Calu3 (cell line): ENCODE measurements around the gene NPHP4. TPM values are rescaled to one million over a fixed set of nuclear protein-coding genes. Genes with fewer than 3 reads are reported as not detected.

Source experiments
- BruUV-seq: library from RNA; stranded (reverse); fragments of 400-500 nt; replicated peaks from 2 replicates; lab custom pipeline; 2021; lab: Mats Ljungman, UMichigan
- CTCF ChIA-PET: fragments of 300-600 bp; sonication (Branson Sonifier 250); formaldehyde crosslinking; loops from one replicate; lab custom pipeline; 2022; ENCODE audit warnings: antibody characterized with exemption; lab: Charles Lee
- DNase-seq: peaks from one replicate; pipeline ENCODE4 v3.0.0; 2022
- H3K27ac Mint-ChIP-seq: one replicate; pipeline ENCODE4 v1.8.0; 2022; ENCODE audit warnings: mixed read lengths; ENCODE audit not compliant: unreplicated experiment
- H3K27me3 Mint-ChIP-seq: one replicate; pipeline ENCODE4 v1.8.0; 2022; ENCODE audit warnings: mixed read lengths; ENCODE audit not compliant: unreplicated experiment
- H3K36me3 Mint-ChIP-seq: one replicate; pipeline ENCODE4 v1.8.0; 2022; ENCODE audit warnings: mild to moderate bottlenecking, moderate library complexity, mixed read lengths; ENCODE audit not compliant: insufficient read depth, unreplicated experiment
- H3K4me1 Mint-ChIP-seq: one replicate; pipeline ENCODE4 v1.8.0; 2022; ENCODE audit warnings: mild to moderate bottlenecking, low read depth, mixed read lengths; ENCODE audit not compliant: unreplicated experiment
- H3K4me3 Mint-ChIP-seq: one replicate; pipeline ENCODE4 v1.8.0; 2022; ENCODE audit warnings: mild to moderate bottlenecking, low read depth, moderate library complexity, mixed read lengths; ENCODE audit not compliant: unreplicated experiment
- H3K9me3 Mint-ChIP-seq: one replicate; pipeline ENCODE4 v1.8.0; 2022; ENCODE audit warnings: low read depth, mixed read lengths; ENCODE audit not compliant: unreplicated experiment
- intact Hi-C: fragments of 100-400 bp; cut with micrococcal nuclease; formaldehyde crosslinking; loops from one replicate; pipeline ENCODE4 v1.10.0; 2022; ENCODE audit not compliant: unreplicated experiment
- total RNA-seq: library from RNA; stranded (reverse); gene quantifications from 2 replicates; pipeline ENCODE4 v1.2.3, GENCODE V29; 2022
- TF ChIP-seq, protein P1 (sequence below): fragments of 200-600 bp; IDR thresholded peaks from one replicate; pipeline ENCODE4 v1.8.0; 2022; ENCODE audit warnings: antibody characterized with exemption; ENCODE audit not compliant: unreplicated experiment

Gene NPHP4
- total RNA-seq, 1 experiment from 2014 or later: 11.1 TPM

DNA sequence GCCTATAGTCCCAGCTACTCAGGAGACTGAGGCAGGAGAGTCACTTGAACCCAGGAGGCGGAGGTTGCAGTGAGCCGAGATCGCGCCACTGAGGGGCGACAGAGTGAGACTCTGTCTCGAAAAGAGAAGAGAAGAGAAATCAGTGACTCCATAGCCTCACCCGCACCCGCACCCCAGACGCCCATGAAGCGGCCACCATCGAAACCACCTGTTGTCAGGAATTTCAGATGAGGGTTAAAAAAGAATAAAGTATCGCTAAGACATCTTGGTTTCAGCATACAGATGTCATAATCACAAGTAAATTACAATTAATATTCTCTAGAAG lies 47.4 kb downstream of the NPHP4 start:
- Mint-ChIP-seq H3K4me1 (no peaks in the 10 kb centered on the region), H3K27ac (no peak overlapping the region), H3K4me3 (no peak overlapping the region), H3K9me3 (no peaks in the 10 kb centered on the region), H3K27me3 (no peaks in the 10 kb centered on the region), H3K36me3 (peaks cover 4% of the 10 kb centered on the region)
- no peak for DNase-seq
- intact Hi-C loops: no loop called here
- BruUV-seq: no TSS peak
- CTCF ChIA-PET: no interaction called here
- TF ChIP-seq, protein P1, sequence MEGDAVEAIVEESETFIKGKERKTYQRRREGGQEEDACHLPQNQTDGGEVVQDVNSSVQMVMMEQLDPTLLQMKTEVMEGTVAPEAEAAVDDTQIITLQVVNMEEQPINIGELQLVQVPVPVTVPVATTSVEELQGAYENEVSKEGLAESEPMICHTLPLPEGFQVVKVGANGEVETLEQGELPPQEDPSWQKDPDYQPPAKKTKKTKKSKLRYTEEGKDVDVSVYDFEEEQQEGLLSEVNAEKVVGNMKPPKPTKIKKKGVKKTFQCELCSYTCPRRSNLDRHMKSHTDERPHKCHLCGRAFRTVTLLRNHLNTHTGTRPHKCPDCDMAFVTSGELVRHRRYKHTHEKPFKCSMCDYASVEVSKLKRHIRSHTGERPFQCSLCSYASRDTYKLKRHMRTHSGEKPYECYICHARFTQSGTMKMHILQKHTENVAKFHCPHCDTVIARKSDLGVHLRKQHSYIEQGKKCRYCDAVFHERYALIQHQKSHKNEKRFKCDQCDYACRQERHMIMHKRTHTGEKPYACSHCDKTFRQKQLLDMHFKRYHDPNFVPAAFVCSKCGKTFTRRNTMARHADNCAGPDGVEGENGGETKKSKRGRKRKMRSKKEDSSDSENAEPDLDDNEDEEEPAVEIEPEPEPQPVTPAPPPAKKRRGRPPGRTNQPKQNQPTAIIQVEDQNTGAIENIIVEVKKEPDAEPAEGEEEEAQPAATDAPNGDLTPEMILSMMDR: no peak

DNA sequence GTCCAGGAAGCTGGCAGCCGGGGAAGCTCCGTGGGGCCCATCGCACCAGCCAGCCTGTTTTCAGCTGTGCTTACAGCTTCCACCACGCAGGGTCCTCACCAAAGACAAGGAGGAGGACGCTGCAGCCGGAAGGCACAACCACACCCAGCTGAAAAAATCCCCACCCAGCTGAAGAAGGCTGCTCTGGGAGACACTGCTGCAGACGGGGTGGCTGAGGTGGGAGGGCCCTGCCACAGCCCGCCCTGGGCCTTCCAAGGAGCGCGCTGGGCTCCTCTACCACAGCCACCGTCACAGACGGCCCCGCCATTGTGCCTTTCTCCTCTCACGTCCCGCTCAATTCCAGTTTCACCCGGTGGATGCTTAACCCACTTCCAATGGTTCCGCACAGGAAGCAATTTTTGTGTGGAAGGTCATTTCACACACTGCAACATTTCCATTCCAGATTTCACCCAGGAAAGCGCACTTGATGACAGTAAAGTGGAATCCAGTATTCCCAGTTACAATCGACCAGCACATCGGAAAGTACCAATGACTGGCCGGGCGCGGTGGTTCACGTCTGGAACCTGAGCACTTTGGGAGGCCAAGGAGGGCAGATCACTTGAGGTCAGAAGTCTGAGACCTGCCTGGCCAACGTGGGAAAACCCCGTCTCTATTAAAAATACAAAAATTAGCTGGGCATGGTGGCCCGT lies 47.9 kb downstream of the NPHP4 start:
- CTCF ChIA-PET: no interaction called here
- intact Hi-C loops: no loop called here
- Mint-ChIP-seq H3K4me1 (no peaks in the 10 kb centered on the region), H3K9me3 (no peaks in the 10 kb centered on the region), H3K27ac (no peak overlapping the region), H3K4me3 (no peak overlapping the region), H3K27me3 (no peaks in the 10 kb centered on the region), H3K36me3 (peaks cover 4% of the 10 kb centered on the region)
- no TSS peak for BruUV-seq
- TF ChIP-seq, protein P1: no peak
- DNase-seq: no peak

DNA sequence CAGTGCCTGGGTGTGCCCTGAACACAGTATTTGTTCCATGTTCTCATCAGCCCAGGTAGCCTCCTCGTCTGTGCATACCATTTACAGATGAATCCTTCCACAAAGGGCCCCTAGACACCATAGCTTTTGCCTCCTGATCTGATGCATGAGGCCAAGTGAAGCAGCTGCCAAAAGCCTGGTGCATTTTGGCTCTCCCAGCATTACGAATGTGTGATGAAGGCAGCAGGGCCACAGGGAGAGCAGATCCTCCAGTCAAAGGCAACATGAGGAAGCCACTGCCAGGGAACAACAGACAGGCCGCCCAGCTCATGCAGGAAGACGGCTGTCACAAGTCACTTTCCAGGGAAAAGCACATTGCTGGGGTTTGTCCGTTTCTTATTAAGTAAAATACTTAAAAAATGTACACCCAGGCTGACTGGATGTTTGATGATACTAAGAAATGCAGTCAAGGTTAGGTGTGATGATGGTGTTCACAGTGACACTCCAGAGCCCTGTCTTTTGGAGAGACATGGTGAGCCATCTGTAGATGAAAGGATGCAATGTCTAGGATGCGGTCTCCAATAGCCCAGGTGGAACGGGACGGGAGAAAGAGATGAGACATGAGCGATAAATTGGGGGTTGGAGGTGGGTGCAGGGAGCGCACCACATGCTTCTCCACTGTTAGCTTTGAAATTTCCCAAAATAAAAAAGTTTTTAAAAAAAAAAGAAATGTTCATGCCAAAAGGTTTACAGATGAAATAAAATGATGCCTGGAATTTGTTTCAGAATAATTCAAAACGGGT lies 48.7 kb downstream of the NPHP4 start:
- Mint-ChIP-seq H3K4me1 (no peaks in the 10 kb centered on the region), H3K36me3 (peaks cover 4% of the 10 kb centered on the region), H3K4me3 (no peak overlapping the region), H3K27ac (no peak overlapping the region), H3K27me3 (no peaks in the 10 kb centered on the region), H3K9me3 (no peaks in the 10 kb centered on the region)
- intact Hi-C loops: no loop called here
- CTCF ChIA-PET: no interaction called here
- TF ChIP-seq, protein P1: no peak
- no TSS peak for BruUV-seq
- no peak for DNase-seq

DNA sequence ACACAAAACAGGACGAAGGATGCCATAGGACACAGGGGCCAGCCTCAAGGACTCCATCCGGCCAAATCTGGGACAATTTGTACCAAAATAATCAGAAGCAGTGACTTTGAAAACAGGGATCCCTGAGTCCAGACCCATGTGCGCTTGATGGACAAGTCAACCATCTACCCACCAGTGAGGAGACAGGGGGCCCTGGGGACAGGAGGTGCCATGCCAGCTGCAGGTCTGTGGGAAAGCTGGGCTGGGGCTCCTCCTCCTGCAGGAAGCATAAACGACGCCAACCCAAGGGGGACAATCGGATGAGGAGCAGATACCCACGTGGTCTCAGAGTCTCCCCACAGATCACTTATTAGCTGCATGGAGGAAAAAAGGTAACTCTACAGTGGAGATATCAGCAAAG lies 50.6 kb downstream of the NPHP4 start:
- no peaks in the 10 kb centered on the region for H3K4me1 Mint-ChIP-seq
- no peak overlapping the region for H3K4me3 Mint-ChIP-seq
- no peak for DNase-seq
- H3K9me3 Mint-ChIP-seq: no peaks in the 10 kb centered on the region
- TF ChIP-seq, protein P1: no peak
- no peak overlapping the region for H3K27ac Mint-ChIP-seq
- no TSS peak for BruUV-seq
- intact Hi-C loops: no loop called here
- CTCF ChIA-PET: no interaction called here
- H3K36me3 Mint-ChIP-seq: no peaks in the 10 kb centered on the region
- no peaks in the 10 kb centered on the region for H3K27me3 Mint-ChIP-seq
